ENCODE results near the gene ACSM2A. TPM values are rescaled to one million over a fixed set of nuclear protein-coding genes. Genes with fewer than 3 reads are reported as not detected.
A peak's percentile ranks its signal among the peaks of the same experiment; 100 is the strongest.
"Not testable (repeated sequence)": the region's sequence is repeated elsewhere in the genome, so short reads cannot be mapped to it uniquely, and the experiment has no call there.

Gene ACSM2A
- total and polyA plus RNA-seq, 10 of the 15 experiments (the other 5 are each of a cell fraction or from before 2014, with no cell fraction given), result not detected

DNA sequence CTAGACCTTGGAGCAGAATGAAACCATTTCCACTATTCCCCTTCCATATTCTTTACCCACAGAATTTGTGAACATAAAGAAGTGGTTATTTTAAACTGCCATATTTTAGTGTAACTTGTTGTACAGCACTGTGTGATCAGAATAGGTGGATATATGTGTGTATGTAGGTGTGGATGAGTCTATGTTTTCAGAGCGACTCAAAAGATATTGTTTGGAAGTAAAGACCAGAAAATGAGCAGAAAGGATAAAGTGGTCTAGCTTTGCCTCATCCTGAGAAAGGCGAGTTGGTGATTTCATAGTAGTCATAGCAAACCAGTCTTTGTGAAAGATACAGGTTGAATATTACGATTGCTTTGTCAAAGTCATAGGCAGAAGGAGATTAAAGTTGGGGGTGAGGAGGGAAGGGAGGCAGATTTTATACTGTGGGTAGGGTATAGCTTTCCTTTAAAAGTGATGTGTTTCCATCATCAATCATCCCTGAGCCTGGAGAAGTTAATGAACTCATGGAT is 81.0 kb downstream of the ACSM2A start:
- WGBS (ENCODE audit: insufficient coverage, insufficient replicate concordance, low lambda C conversion rate, missing lambda C conversion rate), result no CpG with 5 or more reads among the region's 3 CpGs
- in situ Hi-C loops (cut with MboI); CTCF ChIA-PET; H3K27me3 ChIP-seq (replicated peaks in 1 of 2; ENCODE audit: control insufficient read depth in 2 of 2, insufficient read depth in 2 of 2, low read length in 1 of 2); RAD21 ChIA-PET (ENCODE audit: unreplicated experiment); H3K9ac ChIP-seq (ENCODE audit: control insufficient read depth, insufficient read depth, low read length); SMC1A ChIA-PET (ENCODE audit: uncharacterized antibody, unreplicated experiment); H3K4me3 ChIP-seq; POLR2A ChIA-PET; H3K79me2 ChIP-seq (ENCODE audit: control insufficient read depth, insufficient read depth, low read length); BruUV-seq (replicated peaks); H3K9me3 ChIP-seq (replicated peaks; ENCODE audit: control insufficient read depth, insufficient read depth, low read length); DNase-seq (ENCODE audit: low read depth, low spot score); H3K36me3 ChIP-seq (ENCODE audit: control insufficient read depth in 2 of 2, insufficient read depth in 2 of 2, low read length in 1 of 2); intact Hi-C loops (cut with micrococcal nuclease; ENCODE audit: unreplicated experiment); H4K20me1 ChIP-seq (ENCODE audit: control insufficient read depth, insufficient read depth); H3K4me2 ChIP-seq (ENCODE audit: control insufficient read depth, insufficient read depth); H3K4me1 ChIP-seq (ENCODE audit: control insufficient read depth, insufficient read depth, low read length); H2AFZ ChIP-seq (ENCODE audit: control insufficient read depth, low read depth, low read length); H3K27ac ChIP-seq (ENCODE audit: control insufficient read depth, insufficient read depth); ATAC-seq: not testable (repeated sequence)
- peak; percentile 65 for FAIRE-seq

DNA sequence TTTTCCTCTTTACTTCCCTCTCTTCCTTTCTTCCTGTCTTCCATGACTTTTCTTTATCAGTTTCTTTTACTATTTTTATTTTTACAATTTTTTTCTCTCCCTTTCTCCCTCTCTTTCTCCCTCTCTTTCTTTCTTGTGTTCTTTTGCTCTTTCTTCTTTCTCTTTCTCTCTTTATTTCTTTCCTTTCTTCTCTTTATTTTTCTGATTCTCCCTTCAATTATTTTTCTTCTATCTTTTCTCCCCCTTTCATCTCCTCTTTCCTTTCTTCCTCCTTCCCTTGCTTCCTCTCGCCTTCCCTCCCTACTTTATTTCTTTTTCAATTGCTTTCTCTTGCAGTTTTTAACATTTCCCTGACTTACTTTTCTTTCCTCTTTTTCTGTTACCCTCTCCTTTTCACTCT is 85.3 kb downstream of the ACSM2A start:
- H3K27me3 ChIP-seq (replicated peaks in 1 of 2; ENCODE audit: control insufficient read depth in 2 of 2, insufficient read depth in 2 of 2, low read length in 1 of 2); H3K4me3 ChIP-seq; intact Hi-C loops (cut with micrococcal nuclease; ENCODE audit: unreplicated experiment); BruUV-seq (replicated peaks); POLR2A ChIA-PET; H3K4me1 ChIP-seq (ENCODE audit: control insufficient read depth, insufficient read depth, low read length); H3K9me3 ChIP-seq (replicated peaks; ENCODE audit: control insufficient read depth, insufficient read depth, low read length); ATAC-seq; SMC1A ChIA-PET (ENCODE audit: uncharacterized antibody, unreplicated experiment); H3K9ac ChIP-seq (ENCODE audit: control insufficient read depth, insufficient read depth, low read length); H3K27ac ChIP-seq (ENCODE audit: control insufficient read depth, insufficient read depth); RAD21 ChIA-PET (ENCODE audit: unreplicated experiment); CTCF ChIA-PET; DNase-seq (ENCODE audit: low read depth, low spot score); H3K79me2 ChIP-seq (ENCODE audit: control insufficient read depth, insufficient read depth, low read length); H4K20me1 ChIP-seq (ENCODE audit: control insufficient read depth, insufficient read depth); H3K4me2 ChIP-seq (ENCODE audit: control insufficient read depth, insufficient read depth); H3K36me3 ChIP-seq (ENCODE audit: control insufficient read depth in 2 of 2, insufficient read depth in 2 of 2, low read length in 1 of 2); FAIRE-seq; H2AFZ ChIP-seq (ENCODE audit: control insufficient read depth, low read depth, low read length); in situ Hi-C loops (cut with MboI): not testable (repeated sequence)
- WGBS (ENCODE audit: insufficient coverage, insufficient replicate concordance, low lambda C conversion rate, missing lambda C conversion rate), result 0% methylated on average over 1 of the region's 1 CpG

Other genes starting within 250 kb of the ACSM2A start
- gene GP2, start 124.0 kb upstream of the ACSM2A start, total RNA-seq (2014; rRNA removed), result not detected in 2 replicates
- not detected in 2 replicates for gene GP2, start 124.0 kb upstream of the ACSM2A start, total RNA-seq (2014; rRNA removed; fragmentation: Illumina TruSeq; extraction: Trizol)
- gene GP2, start 124.0 kb upstream of the ACSM2A start, total RNA-seq (2021), result 6.9 and 8.7 TPM in 2 replicates
- gene GP2, start 124.0 kb upstream of the ACSM2A start, polyA plus RNA-seq (2011; rRNA removed), result not detected in 2 replicates
- gene GP2, start 124.0 kb upstream of the ACSM2A start, polyA plus RNA-seq (2014; fragmentation: Illumina TruSeq; extraction: Trizol), result not detected in 2 replicates
- not detected for gene GP2, start 124.0 kb upstream of the ACSM2A start, polyA plus RNA-seq (2014; fragmentation: Nextera tagmentation; extraction: Ambion mirVana)
- not detected in 2 replicates for gene GP2, start 124.0 kb upstream of the ACSM2A start, polyA plus RNA-seq (2014; rRNA removed)
- gene GP2, start 124.0 kb upstream of the ACSM2A start, polyA plus RNA-seq (2016; fragmentation: Nextera tagmentation; extraction: Ambion mirVana), result not detected
- not detected in 2 replicates for gene UMOD, start 98.8 kb upstream of the ACSM2A start, total RNA-seq (2014; rRNA removed)
- gene UMOD, start 98.8 kb upstream of the ACSM2A start, total RNA-seq (2014; rRNA removed; fragmentation: Illumina TruSeq; extraction: Trizol), result not detected in 2 replicates
- not detected in 2 replicates for gene UMOD, start 98.8 kb upstream of the ACSM2A start, total RNA-seq (2021)
- gene UMOD, start 98.8 kb upstream of the ACSM2A start, polyA plus RNA-seq (2011; rRNA removed), result not detected in 2 replicates
- gene UMOD, start 98.8 kb upstream of the ACSM2A start, polyA plus RNA-seq (2014; fragmentation: Illumina TruSeq; extraction: Trizol), result not detected in 2 replicates
- gene UMOD, start 98.8 kb upstream of the ACSM2A start, polyA plus RNA-seq (2014; fragmentation: Nextera tagmentation; extraction: Ambion mirVana), result not detected
- not detected in 2 replicates for gene UMOD, start 98.8 kb upstream of the ACSM2A start, polyA plus RNA-seq (2014; rRNA removed)
- gene UMOD, start 98.8 kb upstream of the ACSM2A start, polyA plus RNA-seq (2016; fragmentation: Nextera tagmentation; extraction: Ambion mirVana), result not detected
- gene PDILT, start 46.8 kb upstream of the ACSM2A start, total RNA-seq (2014; rRNA removed), result not detected in 2 replicates
- gene PDILT, start 46.8 kb upstream of the ACSM2A start, total RNA-seq (2014; rRNA removed; fragmentation: Illumina TruSeq; extraction: Trizol), result not detected in 2 replicates
- not detected in 2 replicates for gene PDILT, start 46.8 kb upstream of the ACSM2A start, total RNA-seq (2021)
- gene PDILT, start 46.8 kb upstream of the ACSM2A start, polyA plus RNA-seq (2011; rRNA removed), result not detected in 2 replicates
- gene PDILT, start 46.8 kb upstream of the ACSM2A start, polyA plus RNA-seq (2014; fragmentation: Illumina TruSeq; extraction: Trizol), result not detected in 2 replicates
- gene PDILT, start 46.8 kb upstream of the ACSM2A start, polyA plus RNA-seq (2014; fragmentation: Nextera tagmentation; extraction: Ambion mirVana), result not detected
- not detected in 2 replicates for gene PDILT, start 46.8 kb upstream of the ACSM2A start, polyA plus RNA-seq (2014; rRNA removed)
- not detected for gene PDILT, start 46.8 kb upstream of the ACSM2A start, polyA plus RNA-seq (2016; fragmentation: Nextera tagmentation; extraction: Ambion mirVana)
- gene ACSM5, start 42.0 kb upstream of the ACSM2A start, total RNA-seq (2014; rRNA removed), result 0.28 and 0.38 TPM in 2 replicates
- 0.31 TPM in 1 of 2 replicates, not detected in the other for gene ACSM5, start 42.0 kb upstream of the ACSM2A start, total RNA-seq (2014; rRNA removed; fragmentation: Illumina TruSeq; extraction: Trizol)
- 0.26 and 0.45 TPM in 2 replicates for gene ACSM5, start 42.0 kb upstream of the ACSM2A start, total RNA-seq (2021)
- gene ACSM5, start 42.0 kb upstream of the ACSM2A start, polyA plus RNA-seq (2011; rRNA removed), result not detected in 2 replicates
- 0.07 TPM in 1 of 2 replicates, not detected in the other for gene ACSM5, start 42.0 kb upstream of the ACSM2A start, polyA plus RNA-seq (2014; fragmentation: Illumina TruSeq; extraction: Trizol)
- gene ACSM5, start 42.0 kb upstream of the ACSM2A start, polyA plus RNA-seq (2014; fragmentation: Nextera tagmentation; extraction: Ambion mirVana), result under 1 TPM in 1 of 2 experiments, not detected in 1; 0.20 TPM
- gene ACSM5, start 42.0 kb upstream of the ACSM2A start, polyA plus RNA-seq (2014; rRNA removed), result 0.11 and 0.14 TPM in 2 replicates
- gene ACSM5, start 42.0 kb upstream of the ACSM2A start, polyA plus RNA-seq (2016; fragmentation: Nextera tagmentation; extraction: Ambion mirVana), result under 1 TPM in 1 of 2 experiments, not detected in 1; 0.54 TPM
- gene ACSM2B, start 124.8 kb downstream of the ACSM2A start, total RNA-seq (2014; rRNA removed), result not detected in 2 replicates
- not detected in 2 replicates for gene ACSM2B, start 124.8 kb downstream of the ACSM2A start, total RNA-seq (2014; rRNA removed; fragmentation: Illumina TruSeq; extraction: Trizol)
- gene ACSM2B, start 124.8 kb downstream of the ACSM2A start, total RNA-seq (2021), result 0.13 TPM in 1 of 2 replicates, not detected in the other
- not detected in 2 replicates for gene ACSM2B, start 124.8 kb downstream of the ACSM2A start, polyA plus RNA-seq (2011; rRNA removed)
- gene ACSM2B, start 124.8 kb downstream of the ACSM2A start, polyA plus RNA-seq (2014; fragmentation: Illumina TruSeq; extraction: Trizol), result not detected in 2 replicates
- gene ACSM2B, start 124.8 kb downstream of the ACSM2A start, polyA plus RNA-seq (2014; fragmentation: Nextera tagmentation; extraction: Ambion mirVana), result not detected
- not detected in 2 replicates for gene ACSM2B, start 124.8 kb downstream of the ACSM2A start, polyA plus RNA-seq (2014; rRNA removed)
- gene ACSM2B, start 124.8 kb downstream of the ACSM2A start, polyA plus RNA-seq (2016; fragmentation: Nextera tagmentation; extraction: Ambion mirVana), result not detected
- gene ACSM1, start 246.2 kb downstream of the ACSM2A start, total RNA-seq (2014; rRNA removed), result 0.22 TPM in 1 of 2 replicates, not detected in the other
- gene ACSM1, start 246.2 kb downstream of the ACSM2A start, total RNA-seq (2014; rRNA removed; fragmentation: Illumina TruSeq; extraction: Trizol), result 0.09 and 0.22 TPM in 2 replicates
- gene ACSM1, start 246.2 kb downstream of the ACSM2A start, total RNA-seq (2021), result not detected in 2 replicates
- 0.15 and 0.26 TPM in 2 replicates for gene ACSM1, start 246.2 kb downstream of the ACSM2A start, polyA plus RNA-seq (2011; rRNA removed)
- gene ACSM1, start 246.2 kb downstream of the ACSM2A start, polyA plus RNA-seq (2014; fragmentation: Illumina TruSeq; extraction: Trizol), result 0.13 and 0.55 TPM in 2 replicates
- gene ACSM1, start 246.2 kb downstream of the ACSM2A start, polyA plus RNA-seq (2014; fragmentation: Nextera tagmentation; extraction: Ambion mirVana), result under 1 TPM; 0.11 TPM
- gene ACSM1, start 246.2 kb downstream of the ACSM2A start, polyA plus RNA-seq (2014; rRNA removed), result 0.14 and 0.22 TPM in 2 replicates
- gene ACSM1, start 246.2 kb downstream of the ACSM2A start, polyA plus RNA-seq (2016; fragmentation: Nextera tagmentation; extraction: Ambion mirVana), result not detected

Measured in GM12878 (cell line).